ENCODE results near the gene CSMD2. TPM values are rescaled to one million over a fixed set of nuclear protein-coding genes. Genes with fewer than 3 reads are reported as not detected.

CSMD2 gene
- total RNA-seq, 1 experiment from 2014 or later = 13.2 TPM

GRCh38 chr1:33948291-33948690 is 216.7 kb downstream of the CSMD2 start (continued):
- TF ChIP-seq NR2C2 (CRISPR knock-in tag; IDR thresholded peaks at IDR 0.05) (no peak), ZNF121 (CRISPR knock-in tag; IDR thresholded peaks at IDR 0.05) (no peak), ZNF263 (CRISPR knock-in tag; IDR thresholded peaks at IDR 0.05; ENCODE audit: low read depth) (no peak)

- no peak for TF ChIP-seq NR3C1 (CRISPR knock-in tag; conservative IDR thresholded peaks at IDR 0.05; ENCODE audit: low read depth)
- TF ChIP-seq CREB1 (CRISPR knock-in tag; IDR thresholded peaks at IDR 0.05) = no peak
- no peak for TF ChIP-seq SP1 (CRISPR knock-in tag; conservative IDR thresholded peaks at IDR 0.05)
- TF ChIP-seq FOXP4 (CRISPR knock-in tag; IDR thresholded peaks at IDR 0.05) = no peak
- TF ChIP-seq SMAD3 (CRISPR knock-in tag; IDR thresholded peaks at IDR 0.05; ENCODE audit: borderline replicate concordance) = no peak
- no peak for TF ChIP-seq ZNF219 (CRISPR knock-in tag; IDR thresholded peaks at IDR 0.05; ENCODE audit: borderline replicate concordance)
- TF ChIP-seq ERG (CRISPR knock-in tag; IDR thresholded peaks at IDR 0.05) = no peak
- TF ChIP-seq STAT6 (CRISPR knock-in tag; conservative IDR thresholded peaks at IDR 0.05; ENCODE audit: low read depth) = no peak
- TF ChIP-seq E2F1 (CRISPR knock-in tag; IDR thresholded peaks at IDR 0.05) = no peak
- TF ChIP-seq NR1H2 (CRISPR knock-in tag; IDR thresholded peaks at IDR 0.05) = no peak
- TF ChIP-seq ATF3 (CRISPR knock-in tag; conservative IDR thresholded peaks at IDR 0.05) = no peak
- TF ChIP-seq ZNF281 (CRISPR knock-in tag; IDR thresholded peaks at IDR 0.05) = no peak
- ATAC-seq (no peak), DNase-seq (ENCODE audit: low spot score) (no peak)
- H3K36me3 Mint-ChIP-seq = no peaks in the 10 kb centered on the region
- no peaks in the 10 kb centered on the region for H3K27me3 Mint-ChIP-seq (ENCODE audit: low read depth)
- ChIA-PET POLR2A (no interaction called here), CTCF (interaction anchor here (0.6 kb wide), 1 partner anchor 703 kb away, joined by 3 read pairs; no protein-coding TSS in a partner anchor)
- no peaks in the 10 kb centered on the region for H3K4me1 Mint-ChIP-seq
- H3K4me3 Mint-ChIP-seq = no peak overlapping the region
- H3K9me3 Mint-ChIP-seq = no peaks in the 10 kb centered on the region
- H3K27ac Mint-ChIP-seq = no peak overlapping the region
Measured at GRCh38 chr1:33946836-33947235, 218.2 kb downstream of the CSMD2 start.

All from WTC11 (cell line).